ENCODE measurements around the gene KLHL35. TPM values are rescaled to one million over a fixed set of nuclear protein-coding genes. Genes with fewer than 3 reads are reported as not detected.

KLHL35 gene
- total RNA-seq, 6 donors from 2014 or later, result 3.5 to 7.3 (median 4.3) TPM

GRCh38 chr11:75429902-75430713, 2.9 kb downstream of the KLHL35 start:
- H3K27ac ChIP-seq, result peak overlapping the region in 2 of 4 donors; percentile 51 to 66
- peak overlapping the region in 3 of 4 donors; percentile 45 to 55 (median 52) for H3K4me3 ChIP-seq
- no peak for TF ChIP-seq EP300 (IDR thresholded peaks at IDR 0.05)
- TF ChIP-seq CTCF (IDR thresholded peaks at IDR 0.05), result peak in 2 of 6 experiments; percentile 6 to 29
- TF ChIP-seq POLR2AphosphoS5 (IDR thresholded peaks at IDR 0.05), result no peak
- peak in 1 of 4 donors; percentile 34 for TF ChIP-seq POLR2A (IDR thresholded peaks at IDR 0.05)
- ATAC-seq (ENCODE audit: low FRiP score in 2 of 2), result peak; percentile 13 to 82
- peaks cover 0 to 5% (median 0%) of the 10 kb centered on the region in 4 donors for H3K9me3 ChIP-seq
- WGBS, 2 donors, result 4 to 13% methylated on average over 4 to 32 of the region's 134 CpGs
- peaks cover 8 to 27% (median 19%) of the 10 kb centered on the region in 4 donors for H3K4me1 ChIP-seq
- peak; percentile 52 to 96 for DNase-seq
- peaks cover 0 to 1% (median 0%) of the 10 kb centered on the region in 4 donors for H3K36me3 ChIP-seq
- peaks cover 0 to 13% (median 2%) of the 10 kb centered on the region in 4 donors for H3K27me3 ChIP-seq

- WGBS, 2 donors, result 39 to 43% methylated on average over 15 to 25 of the region's 25 CpGs
- ATAC-seq (ENCODE audit: low FRiP score in 2 of 2) (no peak), DNase-seq (no peak)
- Histone ChIP-seq H3K36me3 (no peaks in the 10 kb centered on the region), H3K27me3 (peaks cover 0 to 13% (median 2%) of the 10 kb centered on the region in 4 donors), H3K9me3 (peaks cover 0 to 5% (median 0%) of the 10 kb centered on the region in 4 donors), H3K4me1 (peaks cover 8 to 27% (median 19%) of the 10 kb centered on the region in 4 donors), H3K27ac (peak overlapping the region in 2 of 4 donors; percentile 40 to 66), H3K4me3 (peak overlapping the region in 3 of 4 donors; percentile 45 to 55 (median 52))
- TF ChIP-seq POLR2A (IDR thresholded peaks at IDR 0.05), result no peak
- no peak for TF ChIP-seq CTCF (IDR thresholded peaks at IDR 0.05)
- TF ChIP-seq POLR2AphosphoS5 (IDR thresholded peaks at IDR 0.05), result no peak
- no peak for TF ChIP-seq EP300 (IDR thresholded peaks at IDR 0.05)
Measured at GRCh38 chr11:75429641-75429901, 3.4 kb downstream of the KLHL35 start.

- WGBS, 2 donors, result 74 to 83% methylated on average over 16 of the region's 16 CpGs
- TF ChIP-seq POLR2A (IDR thresholded peaks at IDR 0.05), result no peak
- no peak for TF ChIP-seq POLR2AphosphoS5 (IDR thresholded peaks at IDR 0.05)
- TF ChIP-seq EP300 (IDR thresholded peaks at IDR 0.05), result no peak
- TF ChIP-seq CTCF (IDR thresholded peaks at IDR 0.05), result no peak
- Histone ChIP-seq H3K36me3 (no peaks in the 10 kb centered on the region), H3K4me3 (peak overlapping the region in 3 of 4 donors; percentile 45 to 55 (median 47)), H3K9me3 (peaks cover 0 to 5% (median 0%) of the 10 kb centered on the region in 4 donors), H3K27me3 (peaks cover 0 to 13% (median 2%) of the 10 kb centered on the region in 4 donors), H3K27ac (peak overlapping the region in 1 of 4 donors; percentile 69), H3K4me1 (peaks cover 8 to 27% (median 19%) of the 10 kb centered on the region in 4 donors)
- ATAC-seq (ENCODE audit: low FRiP score in 2 of 2) (no peak), DNase-seq (no peak)
Measured at GRCh38 chr11:75428989-75429640, 3.9 kb downstream of the KLHL35 start.

- WGBS, 2 donors, result 35 to 50% methylated on average over 23 to 30 of the region's 32 CpGs
- Histone ChIP-seq H3K4me1 (peaks cover 8 to 27% (median 19%) of the 10 kb centered on the region in 4 donors), H3K27ac (peak overlapping the region in 3 of 4 donors; percentile 54 to 69 (median 64)), H3K9me3 (peaks cover 0 to 5% (median 0%) of the 10 kb centered on the region in 4 donors), H3K27me3 (peaks cover 0 to 13% (median 2%) of the 10 kb centered on the region in 4 donors), H3K4me3 (peak overlapping the region in 3 of 4 donors; percentile 32 to 47 (median 42)), H3K36me3 (no peaks in the 10 kb centered on the region)
- ATAC-seq (ENCODE audit: low FRiP score in 2 of 2) (peak; percentile 94 to 96), DNase-seq (peak; percentile 86 to 91)
- TF ChIP-seq POLR2AphosphoS5 (IDR thresholded peaks at IDR 0.05), result peak in 1 of 2 donors; percentile 54
- peak in 3 of 4 donors; percentile 17 to 75 (median 45) for TF ChIP-seq POLR2A (IDR thresholded peaks at IDR 0.05)
- no peak for TF ChIP-seq EP300 (IDR thresholded peaks at IDR 0.05)
Measured at GRCh38 chr11:75428281-75428724, 4.7 kb downstream of the KLHL35 start.

- Histone ChIP-seq H3K9me3 (peaks cover 0 to 5% (median 0%) of the 10 kb centered on the region in 4 donors), H3K27ac (no peak overlapping the region), H3K4me3 (no peak overlapping the region), H3K27me3 (peaks cover 0 to 13% (median 2%) of the 10 kb centered on the region in 4 donors), H3K36me3 (no peaks in the 10 kb centered on the region), H3K4me1 (peaks cover 8 to 27% (median 21%) of the 10 kb centered on the region in 4 donors)
- ATAC-seq (ENCODE audit: low FRiP score in 2 of 2) (no peak), DNase-seq (no peak)
- TF ChIP-seq EP300 (IDR thresholded peaks at IDR 0.05) (no peak), POLR2AphosphoS5 (IDR thresholded peaks at IDR 0.05) (no peak), CTCF (IDR thresholded peaks at IDR 0.05) (no peak), POLR2A (IDR thresholded peaks at IDR 0.05) (no peak)
Measured at GRCh38 chr11:75427181-75427580, 5.8 kb downstream of the KLHL35 start.
